ENCODE measurements around the gene LY6G6F. TPM values are rescaled to one million over a fixed set of nuclear protein-coding genes. Genes with fewer than 3 reads are reported as not detected.

LY6G6F gene
- total RNA-seq, 4 donors from 2014 or later = not detected

DNA sequence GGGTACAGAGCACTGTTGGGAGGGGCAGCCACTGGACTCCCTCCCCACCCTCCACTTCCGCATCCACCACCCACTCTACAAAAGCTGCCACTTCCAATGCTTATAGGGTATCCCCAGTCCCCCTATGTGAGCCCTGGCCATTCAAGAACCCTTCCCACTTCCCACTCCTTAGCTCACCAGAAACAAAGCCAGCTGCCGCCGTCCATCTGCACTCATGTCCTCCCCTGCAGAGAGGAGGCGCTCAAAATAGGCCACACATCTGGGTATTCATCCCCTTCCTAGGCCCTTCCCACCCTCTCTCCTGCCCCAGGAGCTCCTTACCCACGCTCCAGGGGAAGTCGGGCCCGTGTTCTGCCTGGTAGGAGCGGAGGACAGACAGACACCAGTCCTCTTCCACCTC, 19.3 kb upstream of the LY6G6F start:
- TF ChIP-seq POLR2A (IDR thresholded peaks at IDR 0.05) = no peak
- TF ChIP-seq, protein P1, sequence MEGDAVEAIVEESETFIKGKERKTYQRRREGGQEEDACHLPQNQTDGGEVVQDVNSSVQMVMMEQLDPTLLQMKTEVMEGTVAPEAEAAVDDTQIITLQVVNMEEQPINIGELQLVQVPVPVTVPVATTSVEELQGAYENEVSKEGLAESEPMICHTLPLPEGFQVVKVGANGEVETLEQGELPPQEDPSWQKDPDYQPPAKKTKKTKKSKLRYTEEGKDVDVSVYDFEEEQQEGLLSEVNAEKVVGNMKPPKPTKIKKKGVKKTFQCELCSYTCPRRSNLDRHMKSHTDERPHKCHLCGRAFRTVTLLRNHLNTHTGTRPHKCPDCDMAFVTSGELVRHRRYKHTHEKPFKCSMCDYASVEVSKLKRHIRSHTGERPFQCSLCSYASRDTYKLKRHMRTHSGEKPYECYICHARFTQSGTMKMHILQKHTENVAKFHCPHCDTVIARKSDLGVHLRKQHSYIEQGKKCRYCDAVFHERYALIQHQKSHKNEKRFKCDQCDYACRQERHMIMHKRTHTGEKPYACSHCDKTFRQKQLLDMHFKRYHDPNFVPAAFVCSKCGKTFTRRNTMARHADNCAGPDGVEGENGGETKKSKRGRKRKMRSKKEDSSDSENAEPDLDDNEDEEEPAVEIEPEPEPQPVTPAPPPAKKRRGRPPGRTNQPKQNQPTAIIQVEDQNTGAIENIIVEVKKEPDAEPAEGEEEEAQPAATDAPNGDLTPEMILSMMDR (IDR thresholded peaks at IDR 0.05) = no peak
- Histone ChIP-seq H3K9me3 (no peaks in the 10 kb centered on the region), H3K36me3 (peaks cover 45 to 55% of the 10 kb centered on the region in 2 donors), H3K4me3 (replicated peaks in 1 of 3) (no peak overlapping the region), H3K4me1 (peaks cover 3 to 7% of the 10 kb centered on the region in 2 donors), H3K27me3 (no peaks in the 10 kb centered on the region), H3K27ac (no peak overlapping the region)
- intact Hi-C loops (cut with DNase I) = loop anchor here (5.0 kb wide), 1 partner anchor 45 kb away; no protein-coding TSS in a partner anchor
- WGBS, 2 donors = 85 to 86% methylated on average over 8 of the region's 8 CpGs
- no peak for DNase-seq

DNA sequence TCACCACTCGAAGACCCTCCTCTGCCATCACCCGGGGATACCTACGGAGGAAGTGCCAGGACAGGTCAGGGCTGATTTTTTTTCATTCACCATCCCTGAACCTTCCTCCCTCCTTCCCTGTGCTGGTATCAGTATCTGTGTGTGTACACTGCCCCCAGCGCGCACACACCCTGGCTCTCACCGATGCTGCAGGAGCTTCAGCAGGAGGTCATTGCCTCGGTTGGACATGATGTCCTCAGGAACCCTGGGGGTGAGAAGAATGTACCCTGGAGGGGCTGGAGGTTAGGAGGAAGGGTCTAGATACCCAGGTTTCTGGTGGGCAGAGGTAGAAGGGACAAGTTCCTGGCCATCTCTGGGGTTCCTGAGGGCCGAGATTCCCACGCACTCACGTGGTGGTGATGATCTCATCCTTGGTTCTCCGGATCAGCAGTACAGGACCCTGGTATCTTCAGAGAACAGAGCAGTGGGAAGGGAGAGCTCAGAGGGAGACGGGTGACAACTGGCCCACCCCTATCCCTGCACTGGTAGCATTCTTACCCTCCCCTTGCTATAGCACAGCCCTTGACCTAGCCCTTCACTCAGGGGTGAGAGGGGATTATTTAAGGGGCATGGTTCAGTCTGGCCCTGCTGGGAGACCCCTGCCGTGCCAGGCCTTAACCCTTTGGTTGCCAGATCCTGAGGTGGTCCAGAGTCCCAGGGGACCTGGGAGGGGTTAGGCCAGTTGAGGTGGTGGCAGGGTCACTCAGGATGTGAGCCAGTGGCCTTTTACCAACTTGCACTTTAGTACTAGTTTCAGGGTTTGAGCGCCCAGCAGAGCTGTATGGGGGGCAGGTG, 18.6 kb upstream of the LY6G6F start:
- DNase-seq = no peak
- Histone ChIP-seq H3K4me1 (peaks cover 0 to 3% of the 10 kb centered on the region in 2 donors), H3K9me3 (no peaks in the 10 kb centered on the region), H3K4me3 (replicated peaks in 1 of 3) (no peak overlapping the region), H3K27ac (no peak overlapping the region), H3K36me3 (peaks cover 52 to 63% of the 10 kb centered on the region in 2 donors), H3K27me3 (no peaks in the 10 kb centered on the region)
- WGBS, 2 donors = 84 to 93% methylated on average over 9 to 12 of the region's 14 CpGs
- TF ChIP-seq, protein P1 (IDR thresholded peaks at IDR 0.05) = no peak
- no peak for TF ChIP-seq POLR2A (IDR thresholded peaks at IDR 0.05)
- intact Hi-C loops (cut with DNase I) = loop anchor here (5.0 kb wide), 1 partner anchor 44 kb away; no protein-coding TSS in a partner anchor

DNA sequence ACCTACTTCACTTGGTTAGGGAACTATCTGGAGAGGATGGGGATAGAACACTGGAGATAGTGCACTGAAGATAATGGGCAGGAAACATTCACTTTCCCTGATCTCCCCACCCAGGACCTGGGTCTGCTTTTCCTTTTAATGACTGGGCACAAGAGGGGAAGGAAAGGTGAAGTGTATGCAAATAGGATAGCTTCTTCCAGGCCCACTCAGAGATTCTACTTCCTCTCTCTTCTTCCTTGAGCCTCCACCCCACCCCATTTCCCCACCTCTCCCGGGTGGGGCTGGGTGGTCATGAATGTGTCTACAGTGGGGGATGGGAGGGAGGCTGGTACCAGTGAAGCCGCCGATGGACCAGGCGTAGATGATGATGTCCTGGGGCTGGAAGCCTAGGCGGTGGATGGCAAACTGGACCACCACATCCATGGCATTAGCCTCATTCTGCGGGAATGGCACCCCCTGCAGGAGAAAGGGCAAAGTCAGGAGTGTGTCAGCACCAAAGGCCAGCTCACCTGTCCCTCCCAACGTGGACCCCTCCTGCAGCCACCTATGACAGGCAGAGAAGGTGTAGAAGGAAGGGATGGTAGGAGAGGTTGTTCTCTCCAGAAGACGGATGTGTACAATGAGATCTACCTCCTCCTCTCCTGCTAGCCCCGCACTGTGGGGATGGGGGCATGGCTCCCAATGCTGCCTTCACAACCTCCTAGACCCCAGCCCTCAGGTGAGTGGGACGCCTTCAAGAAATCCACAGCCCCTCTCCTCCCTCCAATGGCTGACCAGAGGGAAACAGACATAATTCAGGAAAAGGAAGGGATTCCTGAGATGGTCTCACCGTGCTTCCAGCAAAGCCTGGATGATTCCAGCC, 17.2 kb upstream of the LY6G6F start:
- no peaks in the 10 kb centered on the region for H3K4me1 ChIP-seq
- no peak overlapping the region for H3K27ac ChIP-seq
- H3K27me3 ChIP-seq = no peaks in the 10 kb centered on the region
- intact Hi-C loops (cut with DNase I) = loop anchor here (5.0 kb wide), 1 partner anchor 43 kb away; no protein-coding TSS in a partner anchor
- peaks cover 62 to 63% of the 10 kb centered on the region in 2 donors for H3K36me3 ChIP-seq
- WGBS, 2 donors = 81 to 83% methylated on average over 11 of the region's 11 CpGs
- no peak overlapping the region for H3K4me3 ChIP-seq (replicated peaks in 1 of 3)
- DNase-seq = no peak
- no peaks in the 10 kb centered on the region for H3K9me3 ChIP-seq
- TF ChIP-seq, protein P1 (IDR thresholded peaks at IDR 0.05) = peak in 1 of 6 experiments; percentile 17
- TF ChIP-seq POLR2A (IDR thresholded peaks at IDR 0.05) = no peak

DNA sequence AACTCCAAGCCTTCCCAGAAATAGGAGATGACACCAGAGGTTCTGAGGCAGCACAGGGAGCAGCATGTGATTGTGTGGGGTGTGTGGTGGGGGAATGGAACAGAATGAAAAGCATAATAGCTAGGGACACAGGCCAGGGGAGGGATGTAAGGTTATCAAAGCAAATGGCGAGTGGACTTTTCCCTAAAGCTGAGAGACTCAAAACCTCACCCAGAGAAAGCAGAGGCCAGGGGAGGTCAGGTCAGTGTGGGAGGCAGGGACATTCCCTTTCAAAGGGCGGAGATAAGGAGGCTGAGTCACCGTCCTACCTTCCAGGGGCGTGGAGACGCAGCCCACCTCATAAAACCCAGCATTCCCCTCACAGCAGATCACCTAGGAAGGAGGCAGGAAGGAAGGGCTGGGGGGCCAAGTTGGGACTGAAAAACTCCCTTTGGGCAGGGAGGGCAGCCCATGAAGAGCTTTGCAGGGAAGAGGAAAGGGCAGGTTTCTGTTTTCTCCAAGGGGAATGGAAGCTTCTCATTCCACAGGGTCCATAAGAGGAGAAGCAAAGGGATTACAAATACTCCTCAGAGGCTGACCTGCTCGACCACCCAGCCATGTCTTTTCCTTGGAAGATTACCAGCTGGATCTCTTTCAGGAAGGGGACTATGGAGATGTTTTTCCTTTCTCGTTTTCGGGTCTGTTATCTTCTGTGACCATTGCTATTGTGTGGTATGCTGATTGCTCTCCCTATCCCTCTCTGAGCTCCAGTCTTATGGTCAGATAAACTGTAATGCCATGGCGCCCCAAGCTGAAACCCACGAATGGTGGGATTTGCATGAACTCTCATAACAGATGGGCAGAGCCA, 16.2 kb upstream of the LY6G6F start:
- TF ChIP-seq, protein P1 (IDR thresholded peaks at IDR 0.05) = no peak
- TF ChIP-seq POLR2A (IDR thresholded peaks at IDR 0.05) = no peak
- 73% methylated on average over 10 of the region's 10 CpGs for WGBS, 2 donors
- intact Hi-C loops (cut with DNase I) = no loop called here
- H3K4me3 ChIP-seq (replicated peaks in 1 of 3) = no peak overlapping the region
- peaks cover 68 to 71% of the 10 kb centered on the region in 2 donors for H3K36me3 ChIP-seq
- no peak overlapping the region for H3K27ac ChIP-seq
- H3K4me1 ChIP-seq = no peaks in the 10 kb centered on the region
- no peak for DNase-seq
- H3K9me3 ChIP-seq = no peaks in the 10 kb centered on the region
- no peaks in the 10 kb centered on the region for H3K27me3 ChIP-seq

Data from thyroid gland (tissue), 4 donors.